Measurements from ENCODE around the gene PLCH1.

DNA sequence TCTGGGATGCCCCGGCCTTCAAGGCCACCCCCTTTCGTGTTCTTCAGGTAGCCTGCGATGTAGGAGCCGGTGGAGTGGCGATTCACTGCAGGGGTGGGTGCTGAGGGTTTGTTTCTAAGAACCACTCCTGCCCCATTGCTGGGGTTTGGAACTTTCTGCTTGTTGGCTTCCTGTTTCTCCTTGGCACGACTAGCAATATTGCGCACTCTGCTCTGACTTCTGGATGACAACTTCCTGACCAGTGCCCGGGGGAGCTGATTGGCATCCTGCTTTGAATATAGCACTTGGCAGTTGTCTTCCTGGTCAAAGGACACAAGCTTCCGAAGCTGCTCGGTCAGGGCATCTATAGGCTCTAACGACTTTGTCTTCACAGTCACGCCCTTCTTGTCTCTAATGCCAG, 263.8 kb downstream of the PLCH1 start:
- TF ChIP-seq, protein P1, sequence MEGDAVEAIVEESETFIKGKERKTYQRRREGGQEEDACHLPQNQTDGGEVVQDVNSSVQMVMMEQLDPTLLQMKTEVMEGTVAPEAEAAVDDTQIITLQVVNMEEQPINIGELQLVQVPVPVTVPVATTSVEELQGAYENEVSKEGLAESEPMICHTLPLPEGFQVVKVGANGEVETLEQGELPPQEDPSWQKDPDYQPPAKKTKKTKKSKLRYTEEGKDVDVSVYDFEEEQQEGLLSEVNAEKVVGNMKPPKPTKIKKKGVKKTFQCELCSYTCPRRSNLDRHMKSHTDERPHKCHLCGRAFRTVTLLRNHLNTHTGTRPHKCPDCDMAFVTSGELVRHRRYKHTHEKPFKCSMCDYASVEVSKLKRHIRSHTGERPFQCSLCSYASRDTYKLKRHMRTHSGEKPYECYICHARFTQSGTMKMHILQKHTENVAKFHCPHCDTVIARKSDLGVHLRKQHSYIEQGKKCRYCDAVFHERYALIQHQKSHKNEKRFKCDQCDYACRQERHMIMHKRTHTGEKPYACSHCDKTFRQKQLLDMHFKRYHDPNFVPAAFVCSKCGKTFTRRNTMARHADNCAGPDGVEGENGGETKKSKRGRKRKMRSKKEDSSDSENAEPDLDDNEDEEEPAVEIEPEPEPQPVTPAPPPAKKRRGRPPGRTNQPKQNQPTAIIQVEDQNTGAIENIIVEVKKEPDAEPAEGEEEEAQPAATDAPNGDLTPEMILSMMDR (conservative IDR thresholded peaks at IDR 0.05; ENCODE audit: low read depth, low read length) = no peak
- TF ChIP-seq EZH2phosphoT487 (IDR thresholded peaks at IDR 0.05; ENCODE audit: borderline replicate concordance, low read length) (no peak), EZH2 (IDR thresholded peaks at IDR 0.05; ENCODE audit: low read length, unreplicated experiment) (no peak)
